ENCODE results near the gene C6orf120. TPM values are rescaled to one million over a fixed set of nuclear protein-coding genes. Genes with fewer than 3 reads are reported as not detected.

C6orf120 gene
- total and polyA plus RNA-seq, 2 of the 13 experiments (the other 11 are each of a cell fraction or from before 2014, with no cell fraction given) = 21.7 to 29.9 TPM

- TF ChIP-seq TOPORS (CRISPR knock-in tag; IDR thresholded peaks at IDR 0.05) (peak; percentile 97), HMGA1 (CRISPR knock-in tag; conservative IDR thresholded peaks at IDR 0.05) (no peak), ATF4 (CRISPR knock-in tag; IDR thresholded peaks at IDR 0.05) (0 out of 4 replicates have a peak, but pooled peaks of 1 of the 2 experiments have one; percentile 40), THYN1 (CRISPR knock-in tag; IDR thresholded peaks at IDR 0.05; ENCODE audit: borderline replicate concordance, low read depth) (peak; percentile 54), NFE2L2 (IDR thresholded peaks at IDR 0.05; ENCODE audit: low read length) (no peak), RXRB (CRISPR knock-in tag; IDR thresholded peaks at IDR 0.05; ENCODE audit: borderline replicate concordance) (peak; percentile 77; the same call in 1 of the 2 replicates), STAT5B (CRISPR knock-in tag; IDR thresholded peaks at IDR 0.05) (no peak), SUZ12 (IDR thresholded peaks at IDR 0.05; ENCODE audit: low read depth, low read length) (no peak), KDM5A (IDR thresholded peaks at IDR 0.05; ENCODE audit: borderline replicate concordance, low read length) (peak; percentile 87), ZNF713 (CRISPR knock-in tag; IDR thresholded peaks at IDR 0.05) (peak; percentile 91), ZNF800 (CRISPR knock-in tag; IDR thresholded peaks at IDR 0.05) (peak; percentile 86; the same call in 1 of the 2 replicates), ZNF33B (CRISPR knock-in tag; IDR thresholded peaks at IDR 0.05) (peak; percentile 95), ZBTB7B (CRISPR knock-in tag; IDR thresholded peaks at IDR 0.05) (peak; percentile 93), ZNF790 (CRISPR knock-in tag; IDR thresholded peaks at IDR 0.05; ENCODE audit: borderline replicate concordance) (peak; percentile 71; the same call in 1 of the 2 replicates), KLF6 (CRISPR knock-in tag; IDR thresholded peaks at IDR 0.05) (peak; percentile 95; the same call in 1 of the 2 replicates), ZNF331 (CRISPR knock-in tag; IDR thresholded peaks at IDR 0.05) (peak; percentile 89), HNF4A (CRISPR knock-in tag; IDR thresholded peaks at IDR 0.05) (peak; percentile 5), ZNF205 (CRISPR knock-in tag; IDR thresholded peaks at IDR 0.05) (peak; percentile 98)
- TF ChIP-seq, protein P1, sequence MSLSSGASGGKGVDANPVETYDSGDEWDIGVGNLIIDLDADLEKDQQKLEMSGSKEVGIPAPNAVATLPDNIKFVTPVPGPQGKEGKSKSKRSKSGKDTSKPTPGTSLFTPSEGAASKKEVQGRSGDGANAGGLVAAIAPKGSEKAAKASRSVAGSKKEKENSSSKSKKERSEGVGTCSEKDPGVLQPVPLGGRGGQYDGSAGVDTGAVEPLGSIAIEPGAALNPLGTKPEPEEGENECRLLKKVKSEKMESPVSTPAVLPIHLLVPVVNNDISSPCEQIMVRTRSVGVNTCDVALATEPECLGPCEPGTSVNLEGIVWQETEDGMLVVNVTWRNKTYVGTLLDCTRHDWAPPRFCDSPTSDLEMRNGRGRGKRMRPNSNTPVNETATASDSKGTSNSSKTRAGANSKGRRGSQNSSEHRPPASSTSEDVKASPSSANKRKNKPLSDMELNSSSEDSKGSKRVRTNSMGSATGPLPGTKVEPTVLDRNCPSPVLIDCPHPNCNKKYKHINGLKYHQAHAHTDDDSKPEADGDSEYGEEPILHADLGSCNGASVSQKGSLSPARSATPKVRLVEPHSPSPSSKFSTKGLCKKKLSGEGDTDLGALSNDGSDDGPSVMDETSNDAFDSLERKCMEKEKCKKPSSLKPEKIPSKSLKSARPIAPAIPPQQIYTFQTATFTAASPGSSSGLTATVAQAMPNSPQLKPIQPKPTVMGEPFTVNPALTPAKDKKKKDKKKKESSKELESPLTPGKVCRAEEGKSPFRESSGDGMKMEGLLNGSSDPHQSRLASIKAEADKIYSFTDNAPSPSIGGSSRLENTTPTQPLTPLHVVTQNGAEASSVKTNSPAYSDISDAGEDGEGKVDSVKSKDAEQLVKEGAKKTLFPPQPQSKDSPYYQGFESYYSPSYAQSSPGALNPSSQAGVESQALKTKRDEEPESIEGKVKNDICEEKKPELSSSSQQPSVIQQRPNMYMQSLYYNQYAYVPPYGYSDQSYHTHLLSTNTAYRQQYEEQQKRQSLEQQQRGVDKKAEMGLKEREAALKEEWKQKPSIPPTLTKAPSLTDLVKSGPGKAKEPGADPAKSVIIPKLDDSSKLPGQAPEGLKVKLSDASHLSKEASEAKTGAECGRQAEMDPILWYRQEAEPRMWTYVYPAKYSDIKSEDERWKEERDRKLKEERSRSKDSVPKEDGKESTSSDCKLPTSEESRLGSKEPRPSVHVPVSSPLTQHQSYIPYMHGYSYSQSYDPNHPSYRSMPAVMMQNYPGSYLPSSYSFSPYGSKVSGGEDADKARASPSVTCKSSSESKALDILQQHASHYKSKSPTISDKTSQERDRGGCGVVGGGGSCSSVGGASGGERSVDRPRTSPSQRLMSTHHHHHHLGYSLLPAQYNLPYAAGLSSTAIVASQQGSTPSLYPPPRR (CRISPR knock-in tag; IDR thresholded peaks at IDR 0.05; ENCODE audit: borderline replicate concordance) = peak; percentile 65
- TF ChIP-seq, protein P2, sequence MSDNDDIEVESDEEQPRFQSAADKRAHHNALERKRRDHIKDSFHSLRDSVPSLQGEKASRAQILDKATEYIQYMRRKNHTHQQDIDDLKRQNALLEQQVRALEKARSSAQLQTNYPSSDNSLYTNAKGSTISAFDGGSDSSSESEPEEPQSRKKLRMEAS (IDR thresholded peaks at IDR 0.05) = peak; percentile 96; the same call in 1 of the 2 replicates
These were observed 49.5 kb downstream of the C6orf120 start, which contains the start of the genes DYNLT2 and ERMARD (continued) for GRCh38 chr6:169751242-169752073.
